ENCODE measurements around the gene PDXP. TPM values are rescaled to one million over a fixed set of nuclear protein-coding genes. Genes with fewer than 3 reads are reported as not detected.

The PDXP gene
- total and polyA plus RNA-seq, 2 experiments from 2014 or later, result 1.9 to 17.5 TPM

DNA sequence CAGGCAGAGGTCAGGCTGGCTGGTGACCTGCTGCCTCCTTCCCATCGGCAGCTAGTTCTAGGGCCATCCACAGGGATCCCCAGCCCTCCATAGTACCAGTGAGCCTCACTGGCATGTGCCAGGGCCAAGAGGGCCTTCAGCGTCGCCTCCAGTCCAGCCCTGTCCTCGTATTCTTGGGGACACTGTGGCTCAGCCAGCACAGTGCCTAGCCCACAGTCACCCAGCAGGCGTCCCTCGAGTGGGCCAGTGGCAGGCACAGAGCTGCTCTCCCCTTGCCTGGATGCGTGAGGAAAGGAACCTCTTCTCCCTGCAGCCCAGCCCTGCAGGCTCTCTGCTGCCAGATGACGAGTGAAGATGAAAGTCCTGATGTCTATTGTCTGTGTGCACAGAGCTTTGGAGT lies 29.7 kb upstream of the PDXP start:
- DNase-seq, result no peak
- no peaks in the 10 kb centered on the region for H3F3A ChIP-seq (ENCODE audit: insufficient read depth)
- no peak overlapping the region for H3K4me3 ChIP-seq
- H4K20me1 ChIP-seq (ENCODE audit: insufficient read depth), result no peaks in the 10 kb centered on the region
- peaks cover 10% of the 10 kb centered on the region for H3K4me1 ChIP-seq (ENCODE audit: insufficient read depth)
- H3K4me2 ChIP-seq (ENCODE audit: unreplicated experiment), result no peak overlapping the region
- H3K27ac ChIP-seq, result no peak overlapping the region
- no peak overlapping the region for H2AFZ ChIP-seq
- no peaks in the 10 kb centered on the region for H3K9me3 ChIP-seq (ENCODE audit: low read depth)
- no peak overlapping the region for H3K9ac ChIP-seq
- no peaks in the 10 kb centered on the region for H3K36me3 ChIP-seq (ENCODE audit: low read depth)
- in situ Hi-C loops (cut with MboI), result loop anchor here (10.0 kb wide), 1 partner anchor 166 kb away; no protein-coding TSS in a partner anchor
- 94 to 96% methylated on average over 8 of the region's 8 CpGs for WGBS, 2 experiments (ENCODE audit: low coverage in 1 of 2, low lambda C conversion rate in 2 of 2, missing lambda C conversion rate in 2 of 2)
- no peaks in the 10 kb centered on the region for H3K79me2 ChIP-seq (ENCODE audit: insufficient read depth)
- H3K9me2 ChIP-seq (ENCODE audit: insufficient read depth), result no peaks in the 10 kb centered on the region
- H3K27me3 ChIP-seq (replicated peaks; ENCODE audit: insufficient read depth), result no peaks in the 10 kb centered on the region
- no peak for TF ChIP-seq EZH2phosphoT487 (IDR thresholded peaks at IDR 0.05; ENCODE audit: insufficient read depth, low read depth)
- no peak for TF ChIP-seq EZH2 (IDR thresholded peaks at IDR 0.05; ENCODE audit: insufficient read depth, poor library complexity, severe bottlenecking)

DNA sequence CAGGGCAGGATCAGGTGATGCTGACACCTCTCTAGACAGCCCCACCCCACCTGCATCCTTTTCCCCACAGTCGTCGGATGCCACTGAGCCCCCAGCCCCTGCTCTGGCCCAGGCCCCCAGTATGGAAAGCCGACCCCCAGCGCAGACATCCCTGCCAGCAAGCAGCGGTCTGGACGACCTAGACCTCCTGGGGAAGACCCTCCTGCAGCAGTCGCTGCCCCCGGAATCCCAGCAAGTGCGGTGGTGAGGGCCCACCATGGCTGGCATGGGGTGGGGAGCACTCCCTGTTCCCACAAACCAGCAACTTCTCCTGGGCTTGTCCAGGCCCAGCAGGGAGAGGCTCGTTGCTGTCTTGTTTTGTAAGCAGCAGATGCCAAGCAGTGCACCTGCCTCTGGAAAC lies 28.6 kb upstream of the PDXP start:
- H3K4me3 ChIP-seq, result no peak overlapping the region
- no peaks in the 10 kb centered on the region for H3K27me3 ChIP-seq (replicated peaks; ENCODE audit: insufficient read depth)
- H3K4me2 ChIP-seq (ENCODE audit: unreplicated experiment), result no peak overlapping the region
- 85 to 88% methylated on average over 10 of the region's 10 CpGs for WGBS, 2 experiments (ENCODE audit: low coverage in 1 of 2, low lambda C conversion rate in 2 of 2, missing lambda C conversion rate in 2 of 2)
- H3K9ac ChIP-seq, result no peak overlapping the region
- TF ChIP-seq EZH2 (IDR thresholded peaks at IDR 0.05; ENCODE audit: insufficient read depth, poor library complexity, severe bottlenecking) (no peak), EZH2phosphoT487 (IDR thresholded peaks at IDR 0.05; ENCODE audit: insufficient read depth, low read depth) (no peak)
- H2AFZ ChIP-seq, result no peak overlapping the region
- no peaks in the 10 kb centered on the region for H3K9me3 ChIP-seq (ENCODE audit: low read depth)
- no peak overlapping the region for H3K27ac ChIP-seq
- no peaks in the 10 kb centered on the region for H3K9me2 ChIP-seq (ENCODE audit: insufficient read depth)
- H3K79me2 ChIP-seq (ENCODE audit: insufficient read depth), result no peaks in the 10 kb centered on the region
- peaks cover 21% of the 10 kb centered on the region for H3K4me1 ChIP-seq (ENCODE audit: insufficient read depth)
- DNase-seq, result no peak
- H3K36me3 ChIP-seq (ENCODE audit: low read depth), result no peaks in the 10 kb centered on the region
- in situ Hi-C loops (cut with MboI), result loop anchor here (10.0 kb wide), 1 partner anchor 165 kb away; no protein-coding TSS in a partner anchor
- H3F3A ChIP-seq (ENCODE audit: insufficient read depth), result peaks cover 5% of the 10 kb centered on the region; the same call in 1 of the 2 replicates
- no peaks in the 10 kb centered on the region for H4K20me1 ChIP-seq (ENCODE audit: insufficient read depth)

GRCh38 chr22:37630839-37631435 lies 27.6 kb upstream of the PDXP start:
- in situ Hi-C loops (cut with MboI), result no loop called here
- Histone ChIP-seq H3K27ac (no peak overlapping the region), H3K27me3 (replicated peaks; ENCODE audit: insufficient read depth) (no peaks in the 10 kb centered on the region), H3K9ac (no peak overlapping the region), H3K4me3 (no peak overlapping the region), H3K4me1 (ENCODE audit: insufficient read depth) (peaks cover 22% of the 10 kb centered on the region), H3K79me2 (ENCODE audit: insufficient read depth) (no peaks in the 10 kb centered on the region), H4K20me1 (ENCODE audit: insufficient read depth) (no peaks in the 10 kb centered on the region), H3K9me2 (ENCODE audit: insufficient read depth) (no peaks in the 10 kb centered on the region), H3K9me3 (ENCODE audit: low read depth) (no peaks in the 10 kb centered on the region), H2AFZ (no peak overlapping the region), H3F3A (ENCODE audit: insufficient read depth) (peaks cover 6% of the 10 kb centered on the region; the same call in 1 of the 2 replicates), H3K36me3 (ENCODE audit: low read depth) (no peaks in the 10 kb centered on the region), H3K4me2 (ENCODE audit: unreplicated experiment) (no peak overlapping the region)
- WGBS, 2 experiments (ENCODE audit: low coverage in 1 of 2, low lambda C conversion rate in 2 of 2, missing lambda C conversion rate in 2 of 2), result 89 to 90% methylated on average over 9 of the region's 9 CpGs
- TF ChIP-seq EZH2phosphoT487 (IDR thresholded peaks at IDR 0.05; ENCODE audit: insufficient read depth, low read depth) (no peak), EZH2 (IDR thresholded peaks at IDR 0.05; ENCODE audit: insufficient read depth, poor library complexity, severe bottlenecking) (no peak)
- DNase-seq, result no peak

GRCh38 chr22:37631448-37632173 lies 26.9 kb upstream of the PDXP start:
- Histone ChIP-seq H3K4me1 (ENCODE audit: insufficient read depth) (peaks cover 22% of the 10 kb centered on the region), H3K9me3 (ENCODE audit: low read depth) (no peaks in the 10 kb centered on the region), H3K36me3 (ENCODE audit: low read depth) (no peaks in the 10 kb centered on the region), H3K27me3 (replicated peaks; ENCODE audit: insufficient read depth) (no peaks in the 10 kb centered on the region), H3K79me2 (ENCODE audit: insufficient read depth) (no peaks in the 10 kb centered on the region), H3K9me2 (ENCODE audit: insufficient read depth) (no peaks in the 10 kb centered on the region), H4K20me1 (ENCODE audit: insufficient read depth) (no peaks in the 10 kb centered on the region), H3K4me3 (no peak overlapping the region), H3K27ac (no peak overlapping the region), H3K9ac (no peak overlapping the region), H3F3A (ENCODE audit: insufficient read depth) (peaks cover 6% of the 10 kb centered on the region; the same call in 1 of the 2 replicates), H3K4me2 (ENCODE audit: unreplicated experiment) (no peak overlapping the region), H2AFZ (no peak overlapping the region)
- TF ChIP-seq EZH2 (IDR thresholded peaks at IDR 0.05; ENCODE audit: insufficient read depth, poor library complexity, severe bottlenecking) (no peak), EZH2phosphoT487 (IDR thresholded peaks at IDR 0.05; ENCODE audit: insufficient read depth, low read depth) (no peak)
- WGBS, 2 experiments (ENCODE audit: low coverage in 1 of 2, low lambda C conversion rate in 2 of 2, missing lambda C conversion rate in 2 of 2), result 85 to 86% methylated on average over 17 to 19 of the region's 19 CpGs
- DNase-seq, result no peak
- in situ Hi-C loops (cut with MboI), result no loop called here

All from GM23248 (cell line).